ENCODE results near the gene HYI. TPM values are rescaled to one million over a fixed set of nuclear protein-coding genes. Genes with fewer than 3 reads are reported as not detected.

Gene HYI
- total RNA-seq, 1 donor from 2014 or later, result 73.6 TPM

Other genes starting within 250 kb of the HYI start
- not detected in 2 replicates for gene TMEM125, start 183.9 kb downstream of the HYI start, total RNA-seq
- not detected in 2 replicates for gene C1orf210, start 168.3 kb downstream of the HYI start, total RNA-seq
- gene TIE1, start 152.9 kb downstream of the HYI start, total RNA-seq, result 667 and 1,206 TPM in 2 replicates
- gene MPL, start 116.1 kb downstream of the HYI start, total RNA-seq, result 0.13 TPM in 2 replicates
- 18.6 and 53.7 TPM in 2 replicates for gene CDC20, start 95.0 kb downstream of the HYI start, total RNA-seq
- 51.1 and 64.4 TPM in 2 replicates for gene ELOVL1, start 85.9 kb downstream of the HYI start, total RNA-seq
- 36.3 and 36.7 TPM in 2 replicates for gene MED8, start 64.1 kb downstream of the HYI start, total RNA-seq
- 8.6 and 14.0 TPM in 2 replicates for gene SZT2, start 64.0 kb downstream of the HYI start, total RNA-seq
- gene PTPRF, start 77.0 kb upstream of the HYI start, total RNA-seq, result 50.2 and 99.8 TPM in 2 replicates
- gene KDM4A, start 196.2 kb upstream of the HYI start, total RNA-seq, result 32.9 and 36.2 TPM in 2 replicates